ENCODE measurements around the gene NID1. TPM values are rescaled to one million over a fixed set of nuclear protein-coding genes. Genes with fewer than 3 reads are reported as not detected.

The NID1 gene, protein sequence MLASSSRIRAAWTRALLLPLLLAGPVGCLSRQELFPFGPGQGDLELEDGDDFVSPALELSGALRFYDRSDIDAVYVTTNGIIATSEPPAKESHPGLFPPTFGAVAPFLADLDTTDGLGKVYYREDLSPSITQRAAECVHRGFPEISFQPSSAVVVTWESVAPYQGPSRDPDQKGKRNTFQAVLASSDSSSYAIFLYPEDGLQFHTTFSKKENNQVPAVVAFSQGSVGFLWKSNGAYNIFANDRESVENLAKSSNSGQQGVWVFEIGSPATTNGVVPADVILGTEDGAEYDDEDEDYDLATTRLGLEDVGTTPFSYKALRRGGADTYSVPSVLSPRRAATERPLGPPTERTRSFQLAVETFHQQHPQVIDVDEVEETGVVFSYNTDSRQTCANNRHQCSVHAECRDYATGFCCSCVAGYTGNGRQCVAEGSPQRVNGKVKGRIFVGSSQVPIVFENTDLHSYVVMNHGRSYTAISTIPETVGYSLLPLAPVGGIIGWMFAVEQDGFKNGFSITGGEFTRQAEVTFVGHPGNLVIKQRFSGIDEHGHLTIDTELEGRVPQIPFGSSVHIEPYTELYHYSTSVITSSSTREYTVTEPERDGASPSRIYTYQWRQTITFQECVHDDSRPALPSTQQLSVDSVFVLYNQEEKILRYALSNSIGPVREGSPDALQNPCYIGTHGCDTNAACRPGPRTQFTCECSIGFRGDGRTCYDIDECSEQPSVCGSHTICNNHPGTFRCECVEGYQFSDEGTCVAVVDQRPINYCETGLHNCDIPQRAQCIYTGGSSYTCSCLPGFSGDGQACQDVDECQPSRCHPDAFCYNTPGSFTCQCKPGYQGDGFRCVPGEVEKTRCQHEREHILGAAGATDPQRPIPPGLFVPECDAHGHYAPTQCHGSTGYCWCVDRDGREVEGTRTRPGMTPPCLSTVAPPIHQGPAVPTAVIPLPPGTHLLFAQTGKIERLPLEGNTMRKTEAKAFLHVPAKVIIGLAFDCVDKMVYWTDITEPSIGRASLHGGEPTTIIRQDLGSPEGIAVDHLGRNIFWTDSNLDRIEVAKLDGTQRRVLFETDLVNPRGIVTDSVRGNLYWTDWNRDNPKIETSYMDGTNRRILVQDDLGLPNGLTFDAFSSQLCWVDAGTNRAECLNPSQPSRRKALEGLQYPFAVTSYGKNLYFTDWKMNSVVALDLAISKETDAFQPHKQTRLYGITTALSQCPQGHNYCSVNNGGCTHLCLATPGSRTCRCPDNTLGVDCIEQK
- 10 to 100 TPM; 70.6 to 86.8 TPM for total RNA-seq
- long read RNA-seq, full-length matches to known transcripts, result 5 of 24 reads
- long read RNA-seq, partial matches to known transcripts, result 16 of 24 reads
- long read RNA-seq, other reads (novel, unspliced or antisense), result 3 of 24 reads

GRCh38 chr1:236064674-236065508 lies at the start of gene NID1:
Gene NID1 (minus strand): TSS chr1:236065090. CDS start chr1:236065079, 11 bp downstream.
- ATAC-seq (peak; percentile 86 to 88), DNase-seq (peak; percentile 86)
- intact Hi-C loops (cut with DNase I), result no loop called here

DNA sequence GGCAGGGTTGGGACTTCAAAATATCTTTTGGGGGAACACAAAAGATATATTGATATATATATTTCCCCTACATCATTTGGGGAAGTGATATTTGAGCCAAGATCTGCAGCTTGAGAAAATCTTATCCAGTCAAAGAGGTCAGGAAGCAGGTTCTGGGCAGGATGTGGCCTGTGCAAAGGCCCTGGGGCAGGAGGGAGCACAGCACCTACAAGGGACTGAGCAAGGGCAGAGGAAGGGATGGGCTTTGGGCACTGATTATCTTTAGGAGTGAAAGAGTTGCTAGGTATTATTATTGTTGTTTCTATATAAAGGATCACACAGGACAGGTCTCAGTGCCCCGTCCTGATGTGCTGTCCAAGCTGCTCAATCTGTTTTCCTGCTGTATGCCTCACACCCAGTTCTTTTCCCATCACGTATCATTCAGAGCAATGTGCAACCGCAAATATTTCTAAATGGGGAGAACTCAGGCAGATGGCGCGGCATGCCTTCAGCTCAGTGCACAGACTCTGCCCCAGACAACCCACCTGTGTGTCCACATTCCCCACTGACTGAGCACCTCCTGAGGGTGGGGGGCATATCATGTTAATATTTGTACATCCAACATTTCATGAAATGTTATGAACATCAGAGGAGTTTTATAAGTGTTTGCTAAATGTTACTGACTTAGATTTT lies 49.3 kb upstream of the NID1 start:
- ATAC-seq (no peak), DNase-seq (no peak)
- intact Hi-C loops (cut with DNase I), result loop anchor here in 1 of 2 donors (5.0 kb wide), 1 partner anchor 63 kb away; no protein-coding TSS in a partner anchor

DNA sequence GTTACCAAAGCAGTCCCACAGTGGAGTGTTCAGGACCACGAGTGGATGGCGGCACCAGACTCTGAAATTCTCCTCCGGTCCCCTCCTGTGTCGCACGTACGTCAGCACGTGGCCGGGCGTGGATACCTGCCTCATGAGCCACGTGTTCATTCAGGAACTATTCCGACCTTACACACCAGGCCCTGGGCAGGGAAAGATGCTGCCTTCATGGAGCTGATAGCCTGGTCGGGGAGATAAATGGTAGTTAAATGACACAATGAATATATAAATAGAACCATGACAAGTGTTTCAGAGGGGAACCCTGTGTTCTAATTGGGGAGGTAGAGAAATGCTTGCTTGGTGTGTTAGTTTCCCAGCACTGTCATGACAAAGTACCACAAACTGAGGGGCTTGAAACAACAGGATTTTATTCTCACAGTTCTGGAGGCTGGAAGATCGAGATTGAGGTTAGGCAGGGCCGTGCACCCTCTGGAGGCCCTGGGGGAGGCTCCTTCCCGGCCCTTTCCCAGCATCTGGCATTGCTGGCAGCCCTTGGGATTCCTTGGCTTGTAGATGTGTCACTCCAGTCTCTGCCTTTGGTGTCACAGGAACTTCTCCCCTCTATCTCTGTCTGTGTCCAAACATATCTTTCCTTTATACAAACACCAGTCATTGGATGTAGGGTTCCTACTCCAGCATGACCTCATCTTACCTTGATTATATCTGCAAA lies 48.6 kb upstream of the NID1 start:
- ATAC-seq (peak; percentile 72 to 73), DNase-seq (no peak)
- intact Hi-C loops (cut with DNase I), result loop anchor here in 1 of 2 donors (5.0 kb wide), 1 partner anchor 64 kb away; no protein-coding TSS in a partner anchor

GRCh38 chr1:236112332-236112627 lies 47.4 kb upstream of the NID1 start:
- intact Hi-C loops (cut with DNase I), result loop anchor here in 1 of 2 donors (5.0 kb wide), 1 partner anchor 65 kb away; no protein-coding TSS in a partner anchor
- no peak for DNase-seq
- no peak for ATAC-seq

GRCh38 chr1:236111527-236112331 lies 46.8 kb upstream of the NID1 start:
- intact Hi-C loops (cut with DNase I), result loop anchor here in 1 of 2 donors (5.0 kb wide), 1 partner anchor 66 kb away; no protein-coding TSS in a partner anchor
- ATAC-seq (no peak), DNase-seq (no peak)

DNA sequence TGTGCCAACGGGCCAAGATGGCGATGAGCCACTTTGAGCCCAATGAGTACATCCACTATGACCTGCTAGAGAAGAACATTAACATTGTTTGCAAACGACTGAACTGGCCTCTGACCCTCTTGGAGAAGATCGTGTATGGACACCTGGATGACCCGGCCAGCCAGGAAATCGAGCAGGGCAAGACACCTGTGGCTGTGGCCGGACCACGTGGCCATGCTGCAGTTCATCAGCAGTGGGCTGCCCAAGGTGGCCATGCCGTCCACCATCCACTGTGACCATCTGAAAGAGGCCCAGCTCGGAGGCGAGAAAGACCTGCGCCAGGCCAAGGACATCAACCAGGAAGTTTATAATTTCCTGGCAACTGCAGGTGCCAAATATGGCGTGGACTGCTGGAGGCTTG lies 45.2 kb upstream of the NID1 start:
- no peak for DNase-seq
- intact Hi-C loops (cut with DNase I), result loop anchor here in 1 of 2 donors (5.0 kb wide), 1 partner anchor 67 kb away; no protein-coding TSS in a partner anchor
- no peak for ATAC-seq

GRCh38 chr1:236108027-236108648 lies 43.2 kb upstream of the NID1 start:
- intact Hi-C loops (cut with DNase I), result loop anchor here in 1 of 2 donors (10.0 kb wide), 1 partner anchor 667 kb away; no protein-coding TSS in a partner anchor
- DNase-seq (no peak), ATAC-seq (no peak)

DNA sequence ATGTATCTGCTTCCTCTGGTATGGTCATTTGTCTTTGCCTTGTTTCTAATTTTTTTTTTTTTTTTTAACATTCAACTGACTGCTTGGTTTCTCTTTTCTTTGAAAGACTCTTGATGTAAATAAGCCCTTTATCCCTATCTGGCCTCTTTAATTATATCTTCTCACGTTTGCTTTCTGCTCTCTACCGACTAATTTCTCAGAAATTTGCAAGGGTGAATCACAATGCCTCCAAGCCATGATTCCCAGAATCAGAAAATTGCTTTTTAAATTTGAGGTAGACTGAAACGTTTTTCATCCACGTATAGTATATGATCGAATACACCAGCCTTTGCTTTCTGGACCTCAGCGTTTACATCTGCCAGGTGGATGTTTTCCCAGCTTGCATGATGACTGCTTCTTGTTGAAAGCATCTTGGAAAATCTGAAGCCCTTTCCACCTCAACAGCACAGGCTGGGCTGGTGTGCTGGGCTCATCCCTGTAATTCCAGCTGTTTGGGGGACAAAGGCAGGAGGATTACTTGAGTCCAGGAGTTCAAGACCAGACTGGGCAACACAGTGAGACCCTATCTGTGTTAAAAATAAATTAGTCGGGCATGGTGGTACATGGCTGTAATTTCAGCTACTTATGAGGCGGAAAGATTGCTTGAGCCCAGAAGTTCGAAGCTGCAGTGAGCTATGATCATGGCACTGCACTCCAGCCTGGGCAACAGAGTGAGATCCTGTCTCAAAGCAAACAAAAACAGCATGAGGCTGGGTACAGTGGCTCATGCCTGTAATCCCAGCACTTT lies 42.4 kb upstream of the NID1 start:
- ATAC-seq (no peak), DNase-seq (no peak)
- intact Hi-C loops (cut with DNase I), result loop anchor here in 1 of 2 donors (10.0 kb wide), 1 partner anchor 667 kb away; no protein-coding TSS in a partner anchor

- ATAC-seq, result peak; percentile 45 to 52
Measured at GRCh38 chr1:236103646-236104218, 38.8 kb upstream of the NID1 start.

DNA sequence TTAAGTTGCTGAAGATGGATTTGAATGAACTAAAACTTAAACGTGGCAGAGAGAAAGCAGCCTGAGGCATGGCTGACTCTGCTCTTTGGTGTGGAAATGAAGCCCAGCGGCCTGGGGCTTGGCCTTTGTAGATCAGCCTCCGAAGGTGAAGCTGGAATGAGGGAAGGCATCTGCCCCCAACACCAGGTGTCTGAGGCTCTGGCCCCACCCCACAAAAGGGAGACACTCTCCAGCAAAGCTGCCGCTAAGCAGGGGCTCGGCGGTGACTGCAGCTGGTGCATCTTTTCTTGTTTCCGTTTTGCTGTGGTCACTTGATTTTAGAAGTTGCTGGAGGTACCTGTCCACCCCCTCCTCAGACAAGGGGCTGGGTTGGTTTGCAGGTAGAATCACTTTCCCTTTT lies 38.2 kb upstream of the NID1 start:
- DNase-seq (no peak), ATAC-seq (no peak)
- intact Hi-C loops (cut with DNase I), result loop anchor here in 1 of 2 donors (10.0 kb wide), 1 partner anchor 672 kb away; no protein-coding TSS in a partner anchor

More at GRCh38 chr1:236103646-236104218, 38.8 kb upstream of the NID1 start:
- intact Hi-C loops (cut with DNase I), result loop anchor here (2.0 to 10.0 kb wide), 2 partner anchors 387 to 671 kb away; no protein-coding TSS in a partner anchor
- DNase-seq, result peak; percentile 41

DNA sequence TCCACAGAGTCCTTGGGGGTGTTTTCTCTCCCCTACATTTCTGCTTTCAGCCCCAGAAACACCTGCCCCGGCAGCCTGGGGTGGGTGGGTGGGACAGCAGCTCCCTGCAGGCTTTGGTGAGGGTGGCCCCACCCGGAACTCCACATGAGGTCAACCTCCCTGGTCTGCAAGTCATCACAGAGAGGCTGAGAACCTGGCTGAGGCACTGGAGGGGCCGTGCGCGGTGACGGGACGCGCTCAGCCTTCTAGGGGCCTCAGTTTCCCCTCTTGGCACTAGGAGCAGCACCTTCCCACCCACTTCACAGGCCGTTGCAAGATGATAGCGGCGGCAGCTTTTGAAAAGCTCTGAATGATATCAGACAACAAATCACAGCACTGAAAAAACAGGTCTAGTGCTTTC lies 37.7 kb upstream of the NID1 start:
- DNase-seq (no peak), ATAC-seq (no peak)
- intact Hi-C loops (cut with DNase I), result loop anchor here in 1 of 2 donors (10.0 kb wide), 1 partner anchor 672 kb away; no protein-coding TSS in a partner anchor

DNA sequence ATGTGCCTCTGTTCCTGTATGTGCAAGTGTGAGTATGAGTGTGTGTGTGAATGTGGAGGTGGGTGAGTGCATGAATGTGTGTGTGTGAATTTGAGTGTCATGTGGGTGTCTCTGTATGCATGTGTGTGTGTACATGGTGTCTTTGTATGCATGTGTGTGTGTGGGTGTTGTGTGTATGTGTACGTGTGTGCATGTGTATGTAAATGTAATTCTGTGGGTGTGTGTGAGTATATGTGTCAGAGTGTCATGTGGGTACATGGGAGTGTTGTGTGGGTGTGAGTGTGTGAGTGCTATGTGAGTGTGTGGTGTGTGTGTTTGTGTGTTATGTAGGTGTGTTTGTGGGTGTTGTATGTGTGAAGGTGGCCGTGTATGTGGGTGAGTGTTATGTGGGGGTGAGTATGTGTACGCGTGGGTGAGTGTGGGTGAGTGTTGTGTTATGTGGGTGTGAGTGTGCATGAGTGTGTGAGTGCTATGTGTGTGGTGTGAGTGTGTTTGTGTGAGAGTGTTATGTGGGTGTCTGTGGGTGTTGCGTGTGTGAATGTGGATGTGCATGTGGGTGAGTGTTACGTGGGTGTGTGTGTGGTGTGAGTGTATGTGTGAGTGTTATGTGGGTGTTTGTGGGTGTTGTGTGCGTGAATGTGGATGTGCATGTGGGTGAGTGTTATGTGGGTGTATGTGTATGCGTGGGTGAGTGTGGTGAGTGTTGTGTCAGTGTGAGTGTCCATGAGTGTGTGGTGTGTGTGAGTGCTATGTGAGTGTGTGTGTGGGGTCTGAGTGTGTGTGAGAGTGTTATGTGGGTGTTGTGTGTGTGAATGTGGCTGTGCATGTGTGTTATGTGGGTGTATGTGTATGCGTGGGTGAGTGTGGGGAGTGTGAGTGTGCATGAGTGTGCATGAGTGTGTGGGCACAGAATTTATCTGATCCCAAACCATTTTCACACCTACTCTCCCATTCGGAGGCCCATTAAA lies 36.6 kb upstream of the NID1 start:
- intact Hi-C loops (cut with DNase I), result loop anchor here in 1 of 2 donors (10.0 kb wide), 1 partner anchor 673 kb away; no protein-coding TSS in a partner anchor
- ATAC-seq (no peak), DNase-seq (no peak)

GRCh38 chr1:236100799-236101198 lies 35.9 kb upstream of the NID1 start:
- ATAC-seq, result no peak
- DNase-seq, result no peak
- intact Hi-C loops (cut with DNase I), result loop anchor here in 1 of 2 donors (10.0 kb wide), 1 partner anchor 674 kb away; no protein-coding TSS in a partner anchor

All from left cardiac atrium (tissue), 4 donors.